PFSK-1 (cell line): ENCODE data around the gene ATP13A1.

Experiments
- POLR2AphosphoS5 ChIP-seq: IDR thresholded peaks from 2 replicates; pipeline ENCODE4 v1.6.1; 2012; ENCODE audit warnings: low read depth, mild to moderate bottlenecking, control low read depth, low read length, moderate library complexity
- TAF1 ChIP-seq: IDR thresholded peaks from 2 replicates; pipeline ENCODE4 v1.6.1; 2012; ENCODE audit warnings: low read length, control low read depth, borderline replicate concordance; ENCODE audit not compliant: insufficient read depth

- TF ChIP-seq POLR2AphosphoS5 (no peak), TAF1 (no peak)
Measured at GRCh38 chr19:19677579-19677978, 14.1 kb upstream of the ATP13A1 start.
